Trophoblast cell (in vitro differentiated cells and primary cell): ENCODE measurements around the gene IL1RAPL1.
A peak's percentile ranks its signal among the peaks of the same experiment; 100 is the strongest.

Source experiments
- DNase-seq, 2 donors: peaks; one replicate each; pipeline ENCODE4 v3.0.0-alpha.2; 2016
- H2AFZ ChIP-seq: 2 replicates; pipeline ENCODE4 v1.6.1; 2013; ENCODE audit warnings: low read length, moderate library complexity, mild to moderate bottlenecking; ENCODE audit not compliant: insufficient read depth, poor library complexity
- H2AK5ac ChIP-seq: 2 replicates; pipeline ENCODE4 v1.6.1; 2013; ENCODE audit warnings: mild to moderate bottlenecking, low read length
- H2BK120ac ChIP-seq: 2 replicates; pipeline ENCODE4 v1.6.1; 2013; ENCODE audit warnings: low read length, mild to moderate bottlenecking, moderate library complexity; ENCODE audit not compliant: insufficient read depth, poor library complexity
- H2BK12ac ChIP-seq: 2 replicates; pipeline ENCODE4 v1.6.1; 2013; ENCODE audit warnings: mild to moderate bottlenecking, low read length, moderate library complexity
- H2BK5ac ChIP-seq: 2 replicates; pipeline ENCODE4 v1.6.1; 2013; ENCODE audit warnings: low read length, low read depth, moderate library complexity, mild to moderate bottlenecking; ENCODE audit not compliant: poor library complexity
- H3K14ac ChIP-seq: 2 replicates; pipeline ENCODE4 v1.6.1; 2013; ENCODE audit warnings: mild to moderate bottlenecking, low read length
- H3K18ac ChIP-seq: 2 replicates; pipeline ENCODE4 v1.6.1; 2013; ENCODE audit warnings: mild to moderate bottlenecking, low read length
- H3K23ac ChIP-seq: 2 replicates; pipeline ENCODE4 v1.6.1; 2013; ENCODE audit warnings: low read length
- H3K27ac ChIP-seq: 2 replicates; pipeline ENCODE4 v1.5.1; 2013; ENCODE audit warnings: low read depth, mild to moderate bottlenecking, inconsistent platforms, low read length, moderate library complexity
- H3K27me3 ChIP-seq: 2 replicates; pipeline ENCODE4 v1.6.1; 2013; ENCODE audit warnings: inconsistent platforms, mild to moderate bottlenecking, low read length, moderate library complexity; ENCODE audit not compliant: insufficient read depth
- H3K36me3 ChIP-seq, 2 experiments: 1 replicate in 1 of 2; 2 replicates in 1 of 2; pipeline ENCODE4 v1.6.1; 2013; ENCODE audit warnings: low read length in 2 of 2, mild to moderate bottlenecking in 2 of 2, moderate library complexity in 1 of 2; ENCODE audit not compliant: insufficient read depth in 2 of 2, control insufficient read depth in 1 of 2
- H3K4ac ChIP-seq: 2 replicates; pipeline ENCODE4 v1.6.1; 2013; ENCODE audit warnings: low read depth, mild to moderate bottlenecking, low read length, moderate library complexity
- H3K4me1 ChIP-seq, 2 experiments: 1 replicate in 1 of 2; 2 replicates in 1 of 2; pipeline ENCODE4 v1.6.1; 2013; ENCODE audit warnings: low read length in 2 of 2, mild to moderate bottlenecking in 2 of 2, moderate library complexity in 1 of 2; ENCODE audit not compliant: insufficient read depth in 2 of 2, control insufficient read depth in 1 of 2
- H3K4me2 ChIP-seq: 2 replicates; pipeline ENCODE4 v1.6.1; 2013; ENCODE audit warnings: inconsistent platforms, mild to moderate bottlenecking, low read length, moderate library complexity
- H3K4me3 ChIP-seq: 2 replicates; pipeline ENCODE4 v1.5.1; 2013; ENCODE audit warnings: mild to moderate bottlenecking, low read depth, low read length, inconsistent platforms
- H3K79me1 ChIP-seq: one replicate; pipeline ENCODE4 v1.6.1; 2013; ENCODE audit warnings: low read length
- H3K79me2 ChIP-seq: 2 replicates; pipeline ENCODE4 v1.6.1; 2013; ENCODE audit warnings: low read length, mild to moderate bottlenecking; ENCODE audit not compliant: control insufficient read depth, insufficient read depth, poor library complexity
- H3K9ac ChIP-seq: 2 replicates; pipeline ENCODE4 v1.6.1; 2013; ENCODE audit warnings: mild to moderate bottlenecking, low read length
- H3K9me3 ChIP-seq: 2 replicates; pipeline ENCODE4 v1.6.1; 2013; ENCODE audit warnings: low read depth, mild to moderate bottlenecking, control low read depth, inconsistent platforms, low read length; ENCODE audit not compliant: insufficient read depth
- H4K12ac ChIP-seq: 2 replicates; pipeline ENCODE4 v1.6.1; 2013; ENCODE audit warnings: low read depth, mild to moderate bottlenecking, low read length, moderate library complexity
- H4K8ac ChIP-seq: 2 replicates; pipeline ENCODE4 v1.6.1; 2013; ENCODE audit warnings: low read depth, mild to moderate bottlenecking, low read length, moderate library complexity
- H4K91ac ChIP-seq: one replicate; pipeline ENCODE4 v1.6.1; 2013; ENCODE audit warnings: low read depth, mild to moderate bottlenecking, low read length, moderate library complexity
- WGBS: extraction: QIAGEN DNeasy Blood & Tissue Kit; methylation state at CpG from one replicate; pipeline ENCODE4 v1.1.7; 2013; ENCODE audit warnings: missing lambda C conversion rate; ENCODE audit not compliant: insufficient read length, insufficient coverage; ENCODE audit errors: extremely low coverage; 5-methylcytosine and 5-hydroxymethylcytosine counted together

The IL1RAPL1 gene

DNA sequence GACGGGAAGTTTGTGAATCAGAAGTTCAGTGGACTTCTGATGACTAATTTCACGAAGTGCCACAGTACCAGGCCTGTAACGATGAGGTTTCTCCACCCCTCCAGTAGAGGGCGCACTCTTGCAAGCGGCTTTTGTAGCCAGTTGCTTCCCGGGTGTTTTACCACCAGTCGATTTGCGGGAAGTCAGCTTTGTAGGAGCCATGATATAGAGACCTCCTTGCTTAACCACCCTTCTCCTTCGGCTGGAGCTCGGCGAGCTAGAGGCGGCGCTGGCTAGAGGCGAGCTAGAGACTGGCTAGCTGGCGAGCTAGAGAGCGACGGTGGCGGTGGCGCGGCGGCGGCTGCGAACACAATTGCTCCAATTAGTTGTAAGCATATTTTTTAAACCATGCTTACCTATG is 72.0 kb downstream of the IL1RAPL1 start:
- Histone ChIP-seq H2BK120ac (no peak overlapping the region), H4K91ac (no peak overlapping the region), H3K18ac (no peak overlapping the region), H4K12ac (no peak overlapping the region), H4K8ac (no peak overlapping the region), H3K23ac (no peak overlapping the region), H3K9ac (no peak overlapping the region), H3K79me2 (no peaks in the 10 kb centered on the region), H3K9me3 (no peaks in the 10 kb centered on the region), H3K27me3 (no peaks in the 10 kb centered on the region), H2BK5ac (no peak overlapping the region), H3K4me2 (no peak overlapping the region), H2AFZ (no peak overlapping the region), H2BK12ac (no peak overlapping the region), H3K36me3 (no peaks in the 10 kb centered on the region), H3K79me1 (no peaks in the 10 kb centered on the region), H3K27ac (no peak overlapping the region), H3K4me3 (no peak overlapping the region), H2AK5ac (no peak overlapping the region), H3K14ac (no peak overlapping the region), H3K4me1 (no peaks in the 10 kb centered on the region), H3K4ac (no peak overlapping the region)
- no CpG with 5 or more reads among the region's 23 CpGs for WGBS
- peak in 1 of 2 donors; percentile 9 for DNase-seq

DNA sequence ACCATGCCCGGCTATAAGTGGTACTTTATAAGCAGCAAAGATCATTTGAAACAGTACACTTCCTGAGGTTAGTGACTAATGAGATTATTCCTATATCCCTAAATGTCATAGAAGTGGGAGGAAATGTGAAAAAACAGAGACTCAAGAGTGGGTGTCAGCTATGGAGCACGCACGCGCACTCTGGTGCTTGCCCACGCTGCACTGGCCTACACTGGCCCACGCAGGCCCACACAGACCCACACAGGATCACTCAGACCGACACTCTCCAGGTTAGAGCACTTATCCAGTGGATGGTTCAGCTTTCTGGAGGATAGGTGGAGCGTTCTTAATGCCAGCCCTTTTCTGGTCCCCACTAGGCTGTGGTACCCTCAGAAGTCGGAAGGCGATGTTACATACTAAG is 78.5 kb downstream of the IL1RAPL1 start:
- no peak overlapping the region for H3K27ac ChIP-seq
- DNase-seq, result no peak
- no peak overlapping the region for H3K14ac ChIP-seq
- no peak overlapping the region for H3K4me2 ChIP-seq
- H3K4me1 ChIP-seq, result no peaks in the 10 kb centered on the region
- no CpG with 5 or more reads among the region's 10 CpGs for WGBS
- H3K4ac ChIP-seq, result no peak overlapping the region
- H4K91ac ChIP-seq, result no peak overlapping the region
- no peaks in the 10 kb centered on the region for H3K36me3 ChIP-seq
- H3K18ac ChIP-seq, result no peak overlapping the region
- no peak overlapping the region for H4K8ac ChIP-seq
- H2AFZ ChIP-seq, result no peak overlapping the region
- no peak overlapping the region for H2AK5ac ChIP-seq
- no peak overlapping the region for H4K12ac ChIP-seq
- no peak overlapping the region for H2BK5ac ChIP-seq
- H3K9ac ChIP-seq, result no peak overlapping the region
- H2BK12ac ChIP-seq, result no peak overlapping the region
- H3K23ac ChIP-seq, result no peak overlapping the region
- no peaks in the 10 kb centered on the region for H3K27me3 ChIP-seq
- H2BK120ac ChIP-seq, result no peak overlapping the region
- H3K9me3 ChIP-seq, result no peaks in the 10 kb centered on the region
- H3K79me2 ChIP-seq, result no peaks in the 10 kb centered on the region
- no peaks in the 10 kb centered on the region for H3K79me1 ChIP-seq
- H3K4me3 ChIP-seq, result no peak overlapping the region

DNA sequence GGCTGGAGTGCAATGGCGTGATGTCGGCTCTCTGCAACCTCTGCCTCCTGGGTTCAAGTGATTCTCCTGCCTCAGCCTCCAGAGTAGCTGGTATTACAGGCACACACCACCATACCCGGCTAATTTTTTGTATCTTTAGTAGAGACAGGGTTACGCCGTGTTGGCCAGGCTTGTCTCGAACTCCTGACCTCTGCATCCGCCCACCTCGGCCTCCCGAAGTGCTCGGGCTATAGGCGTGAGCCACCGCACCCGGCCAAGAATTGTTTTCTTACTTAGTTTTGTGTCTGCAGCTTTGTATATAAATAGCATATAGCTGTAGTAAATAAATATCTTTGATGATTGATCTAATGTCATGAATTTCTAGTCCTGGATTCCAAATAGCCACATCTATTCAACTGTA is 81.1 kb downstream of the IL1RAPL1 start:
- Histone ChIP-seq H3K4me2 (no peak overlapping the region), H3K4ac (no peak overlapping the region), H3K14ac (no peak overlapping the region), H3K18ac (no peak overlapping the region), H2BK120ac (no peak overlapping the region), H3K4me1 (no peaks in the 10 kb centered on the region), H3K79me2 (no peaks in the 10 kb centered on the region), H3K9me3 (no peaks in the 10 kb centered on the region), H4K12ac (no peak overlapping the region), H3K23ac (no peak overlapping the region), H3K36me3 (no peaks in the 10 kb centered on the region), H2AFZ (no peak overlapping the region), H3K27ac (no peak overlapping the region), H3K9ac (no peak overlapping the region), H4K8ac (no peak overlapping the region), H2AK5ac (no peak overlapping the region), H4K91ac (no peak overlapping the region), H2BK12ac (no peak overlapping the region), H3K4me3 (no peak overlapping the region), H2BK5ac (no peak overlapping the region), H3K27me3 (no peaks in the 10 kb centered on the region), H3K79me1 (no peaks in the 10 kb centered on the region)
- WGBS, result no CpG with 5 or more reads among the region's 13 CpGs
- no peak for DNase-seq

DNA sequence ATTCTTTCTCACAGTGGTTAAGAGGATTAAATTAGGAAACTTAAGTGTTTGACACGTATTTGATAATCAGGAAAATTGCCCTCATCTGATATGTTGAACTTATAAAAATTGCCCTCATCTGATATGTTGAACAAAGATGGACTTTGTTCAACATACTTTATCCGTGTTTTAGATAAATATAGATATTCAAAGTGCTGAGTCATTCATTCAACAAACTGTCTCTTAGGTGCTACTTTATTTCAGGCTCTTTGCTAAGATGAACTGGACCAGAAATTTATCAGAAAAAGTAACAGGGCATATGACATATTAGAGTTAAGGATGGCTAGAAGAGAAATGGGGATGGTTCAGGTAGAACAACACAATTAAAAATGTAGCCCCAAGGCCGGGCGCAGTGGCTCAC is 81.7 kb downstream of the IL1RAPL1 start:
- Histone ChIP-seq H2BK120ac (no peak overlapping the region), H4K12ac (no peak overlapping the region), H2BK5ac (no peak overlapping the region), H3K4ac (no peak overlapping the region), H3K4me3 (no peak overlapping the region), H2AK5ac (no peak overlapping the region), H2AFZ (no peak overlapping the region), H3K14ac (no peak overlapping the region), H4K8ac (no peak overlapping the region), H3K27ac (no peak overlapping the region), H3K23ac (no peak overlapping the region), H3K79me2 (no peaks in the 10 kb centered on the region), H3K9me3 (no peaks in the 10 kb centered on the region), H3K18ac (no peak overlapping the region), H3K9ac (no peak overlapping the region), H3K4me1 (no peaks in the 10 kb centered on the region), H3K4me2 (no peak overlapping the region), H3K27me3 (no peaks in the 10 kb centered on the region), H3K79me1 (no peaks in the 10 kb centered on the region), H4K91ac (no peak overlapping the region), H3K36me3 (no peaks in the 10 kb centered on the region), H2BK12ac (no peak overlapping the region)
- no CpG with 5 or more reads among the region's 4 CpGs for WGBS
- DNase-seq, result no peak
